ENCODE data around the gene QRICH2.
"Not testable (repeated sequence)": the region's sequence is repeated elsewhere in the genome, so short reads cannot be mapped to it uniquely, and the experiment has no call there.

The QRICH2 gene

GRCh38 chr17:76307966-76308338, at the start of gene QRICH2:
TSS of gene QRICH2 (minus strand) at chr17:76308276. CDS start at chr17:76307998, 278 bp downstream.
- in situ Hi-C loops (cut with MboI; ENCODE audit: low sequenced_read_pairs) = no loop called here

- in situ Hi-C loops (cut with MboI; ENCODE audit: low sequenced_read_pairs) = no loop called here
Observed at GRCh38 chr17:76357597-76358158, 49.6 kb upstream of the QRICH2 start.

- in situ Hi-C loops (cut with MboI; ENCODE audit: low sequenced_read_pairs) = no loop called here
Observed at GRCh38 chr17:76356803-76357456, 48.9 kb upstream of the QRICH2 start.

GRCh38 chr17:76354747-76355310, 46.8 kb upstream of the QRICH2 start:
- in situ Hi-C loops (cut with MboI; ENCODE audit: low sequenced_read_pairs) = no loop called here

- in situ Hi-C loops (cut with MboI; ENCODE audit: low sequenced_read_pairs) = no loop called here
Observed at GRCh38 chr17:76354317-76354729, 46.2 kb upstream of the QRICH2 start.

- in situ Hi-C loops (cut with MboI; ENCODE audit: low sequenced_read_pairs) = no loop called here
Observed at GRCh38 chr17:76353599-76354316, 45.7 kb upstream of the QRICH2 start, which contains the start of gene PRPSAP1. TSS of gene PRPSAP1 (minus strand) at chr17:76353916. CDS start at chr17:76353703, 213 bp downstream.

GRCh38 chr17:76353004-76353598, 45.0 kb upstream of the QRICH2 start:
- in situ Hi-C loops (cut with MboI; ENCODE audit: low sequenced_read_pairs) = no loop called here

GRCh38 chr17:76351526-76352071, 43.5 kb upstream of the QRICH2 start:
- in situ Hi-C loops (cut with MboI; ENCODE audit: low sequenced_read_pairs) = no loop called here

- in situ Hi-C loops (cut with MboI; ENCODE audit: low sequenced_read_pairs) = no loop called here
Observed at GRCh38 chr17:76350463-76350862, 42.4 kb upstream of the QRICH2 start.

GRCh38 chr17:76346936-76347335, 38.9 kb upstream of the QRICH2 start:
- in situ Hi-C loops (cut with MboI; ENCODE audit: low sequenced_read_pairs) = not testable (repeated sequence)

GRCh38 chr17:76345377-76345974, 37.4 kb upstream of the QRICH2 start:
- in situ Hi-C loops (cut with MboI; ENCODE audit: low sequenced_read_pairs) = no loop called here

GRCh38 chr17:76343106-76343505, 35.0 kb upstream of the QRICH2 start:
- in situ Hi-C loops (cut with MboI; ENCODE audit: low sequenced_read_pairs) = no loop called here

- in situ Hi-C loops (cut with MboI; ENCODE audit: low sequenced_read_pairs) = no loop called here
Observed at GRCh38 chr17:76341301-76341700, 33.2 kb upstream of the QRICH2 start.

GRCh38 chr17:76337413-76337777, 29.3 kb upstream of the QRICH2 start:
- in situ Hi-C loops (cut with MboI; ENCODE audit: low sequenced_read_pairs) = no loop called here

- in situ Hi-C loops (cut with MboI; ENCODE audit: low sequenced_read_pairs) = no loop called here
Observed at GRCh38 chr17:76336756-76337412, 28.8 kb upstream of the QRICH2 start.

GRCh38 chr17:76335716-76336381, 27.8 kb upstream of the QRICH2 start:
- in situ Hi-C loops (cut with MboI; ENCODE audit: low sequenced_read_pairs) = no loop called here

GRCh38 chr17:76333673-76334505, 25.8 kb upstream of the QRICH2 start:
- in situ Hi-C loops (cut with MboI; ENCODE audit: low sequenced_read_pairs) = no loop called here

GRCh38 chr17:76331083-76331482, 23.0 kb upstream of the QRICH2 start:
- in situ Hi-C loops (cut with MboI; ENCODE audit: low sequenced_read_pairs) = no loop called here

- in situ Hi-C loops (cut with MboI; ENCODE audit: low sequenced_read_pairs) = no loop called here
Observed at GRCh38 chr17:76329664-76330063, 21.6 kb upstream of the QRICH2 start.

Data from hTERT RPE-1 (cell line).